Measurements from ENCODE around the gene WNT6.
A peak's percentile ranks its signal among the peaks of the same experiment; 100 is the strongest.

WNT6 gene

DNA sequence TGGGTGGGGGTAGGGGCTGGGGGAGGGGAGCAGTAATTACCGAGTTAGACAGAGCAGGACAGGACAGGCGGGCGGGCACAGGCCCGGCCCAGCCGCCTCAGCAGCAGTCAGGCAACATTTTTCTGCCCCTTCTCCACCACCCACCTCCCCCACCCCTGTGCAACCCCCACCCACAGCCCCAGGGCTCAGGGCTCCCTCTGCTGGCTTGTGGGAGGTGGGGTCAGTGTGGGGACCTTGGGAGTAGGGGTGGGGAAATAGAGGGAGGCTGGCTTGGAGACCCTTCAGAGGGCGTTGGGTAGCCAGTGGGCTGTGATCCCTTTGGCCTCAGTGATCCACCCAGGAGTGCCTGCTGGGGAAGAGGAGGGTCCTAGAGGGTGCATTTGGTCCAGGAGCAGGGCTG lies 6.4 kb downstream of the WNT6 start:
- no peak for TF ChIP-seq JUND (IDR thresholded peaks at IDR 0.05; ENCODE audit: low read depth)
- no peak for DNase-seq (ENCODE audit: low read depth in 1 of 2, low spot score in 1 of 2)
- in situ Hi-C loops (cut with HindIII; ENCODE audit: low pct_unique_long_range_greater_than_20kb, low sequenced_read_pairs), result no loop called here

GRCh38 chr2:218867900-218868299 lies 8.3 kb downstream of the WNT6 start:
- in situ Hi-C loops (cut with HindIII; ENCODE audit: low pct_unique_long_range_greater_than_20kb, low sequenced_read_pairs), result no loop called here
- no peak for TF ChIP-seq JUND (IDR thresholded peaks at IDR 0.05; ENCODE audit: low read depth)
- DNase-seq (ENCODE audit: low read depth in 1 of 2, low spot score in 1 of 2), result no peak

GRCh38 chr2:218869064-218869463 lies 9.5 kb downstream of the WNT6 start:
- DNase-seq (ENCODE audit: low read depth in 1 of 2, low spot score in 1 of 2), result no peak
- in situ Hi-C loops (cut with HindIII; ENCODE audit: low pct_unique_long_range_greater_than_20kb, low sequenced_read_pairs), result no loop called here
- TF ChIP-seq JUND (IDR thresholded peaks at IDR 0.05; ENCODE audit: low read depth), result no peak

DNA sequence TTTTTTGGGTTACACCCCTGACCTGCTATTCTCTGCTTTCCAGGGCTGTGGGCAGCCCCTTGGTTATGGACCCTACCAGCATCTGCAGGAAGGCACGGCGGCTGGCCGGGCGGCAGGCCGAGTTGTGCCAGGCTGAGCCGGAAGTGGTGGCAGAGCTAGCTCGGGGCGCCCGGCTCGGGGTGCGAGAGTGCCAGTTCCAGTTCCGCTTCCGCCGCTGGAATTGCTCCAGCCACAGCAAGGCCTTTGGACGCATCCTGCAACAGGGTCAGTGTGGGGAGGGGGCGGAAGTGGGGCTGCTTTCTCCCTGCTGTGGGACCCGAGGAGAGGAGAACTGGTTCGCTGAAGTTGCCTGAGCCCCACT lies 11.4 kb downstream of the WNT6 start:
- no peak for TF ChIP-seq JUND (IDR thresholded peaks at IDR 0.05; ENCODE audit: low read depth)
- DNase-seq (ENCODE audit: low read depth in 1 of 2, low spot score in 1 of 2), result no peak
- in situ Hi-C loops (cut with HindIII; ENCODE audit: low pct_unique_long_range_greater_than_20kb, low sequenced_read_pairs), result no loop called here

DNA sequence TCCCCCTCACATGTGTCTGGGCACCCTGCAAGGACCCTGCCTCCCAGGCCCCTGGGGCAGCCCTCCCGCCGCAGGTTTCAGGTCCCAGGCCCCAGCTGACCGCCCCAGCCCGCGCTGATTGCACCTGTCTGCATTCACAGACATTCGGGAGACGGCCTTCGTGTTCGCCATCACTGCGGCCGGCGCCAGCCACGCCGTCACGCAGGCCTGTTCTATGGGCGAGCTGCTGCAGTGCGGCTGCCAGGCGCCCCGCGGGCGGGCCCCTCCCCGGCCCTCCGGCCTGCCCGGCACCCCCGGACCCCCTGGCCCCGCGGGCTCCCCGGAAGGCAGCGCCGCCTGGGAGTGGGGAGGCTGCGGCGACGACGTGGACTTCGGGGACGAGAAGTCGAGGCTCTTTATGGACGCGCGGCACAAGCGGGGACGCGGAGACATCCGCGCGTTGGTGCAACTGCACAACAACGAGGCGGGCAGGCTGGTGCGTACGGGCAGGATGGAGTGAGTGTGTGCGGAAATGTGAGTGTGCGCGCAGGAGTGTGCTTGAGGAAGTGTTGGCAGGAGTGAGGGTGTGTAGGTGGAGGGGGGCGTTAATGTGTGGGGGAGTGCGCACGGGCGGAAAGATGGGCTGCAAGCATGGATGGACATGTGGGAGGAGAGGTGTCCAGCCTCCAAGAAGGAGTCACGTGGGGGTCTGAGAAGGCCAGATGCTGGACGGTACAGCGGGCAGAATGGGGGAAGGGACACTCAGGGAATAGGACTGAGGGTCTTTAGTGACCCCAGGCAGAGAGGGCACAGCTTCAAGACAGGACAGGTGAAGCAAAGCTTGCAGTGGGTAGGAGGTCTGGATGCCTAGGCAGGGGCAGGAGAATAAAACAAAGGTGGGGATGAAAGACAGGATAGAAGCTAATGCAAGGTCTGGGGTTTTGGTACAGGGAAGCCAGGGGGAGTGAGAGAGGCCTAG lies 12.0 kb downstream of the WNT6 start:
- DNase-seq (ENCODE audit: low read depth in 1 of 2, low spot score in 1 of 2), result no peak
- no peak for TF ChIP-seq JUND (IDR thresholded peaks at IDR 0.05; ENCODE audit: low read depth)
- in situ Hi-C loops (cut with HindIII; ENCODE audit: low pct_unique_long_range_greater_than_20kb, low sequenced_read_pairs), result no loop called here

- no peak for TF ChIP-seq JUND (IDR thresholded peaks at IDR 0.05; ENCODE audit: low read depth)
- no peak for DNase-seq (ENCODE audit: low read depth in 1 of 2, low spot score in 1 of 2)
- in situ Hi-C loops (cut with HindIII; ENCODE audit: low pct_unique_long_range_greater_than_20kb, low sequenced_read_pairs), result no loop called here
Observed at GRCh38 chr2:218872645-218873358, 13.2 kb downstream of the WNT6 start.

- no peak for TF ChIP-seq JUND (IDR thresholded peaks at IDR 0.05; ENCODE audit: low read depth)
- no peak for DNase-seq (ENCODE audit: low read depth in 1 of 2, low spot score in 1 of 2)
- in situ Hi-C loops (cut with HindIII; ENCODE audit: low pct_unique_long_range_greater_than_20kb, low sequenced_read_pairs), result no loop called here
Observed at GRCh38 chr2:218873359-218874194, 14.0 kb downstream of the WNT6 start.

DNA sequence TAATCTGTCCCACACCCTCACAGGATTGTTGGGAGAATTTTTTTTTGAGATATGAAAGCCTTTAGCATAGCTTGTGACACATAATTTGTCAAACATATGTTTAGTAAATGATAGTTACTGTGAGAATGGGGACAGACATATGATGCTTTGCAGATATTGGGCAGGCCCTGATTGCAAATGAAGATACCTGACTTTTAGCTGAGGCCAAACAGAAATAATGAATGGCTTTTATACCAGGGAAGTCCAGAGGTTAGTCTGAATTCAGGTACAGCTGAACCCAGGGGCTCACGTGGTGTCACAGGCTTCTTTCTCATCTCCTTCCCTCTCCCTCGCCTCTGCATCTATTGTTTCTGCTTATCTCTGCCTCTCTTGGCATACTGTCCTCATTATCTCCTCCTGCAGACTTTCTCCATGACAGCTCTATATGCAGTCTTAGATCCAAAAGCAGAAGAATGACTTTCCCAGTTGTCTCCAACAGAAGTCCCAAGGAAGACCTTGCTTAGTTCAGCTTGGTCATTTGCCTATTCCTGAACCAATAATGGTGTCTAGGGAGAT lies 16.2 kb downstream of the WNT6 start:
- no peak for TF ChIP-seq JUND (IDR thresholded peaks at IDR 0.05; ENCODE audit: low read depth)
- no peak for DNase-seq (ENCODE audit: low read depth in 1 of 2, low spot score in 1 of 2)
- in situ Hi-C loops (cut with HindIII; ENCODE audit: low pct_unique_long_range_greater_than_20kb, low sequenced_read_pairs), result no loop called here

- TF ChIP-seq JUND (IDR thresholded peaks at IDR 0.05; ENCODE audit: low read depth), result no peak
- DNase-seq (ENCODE audit: low read depth in 1 of 2, low spot score in 1 of 2), result peak; percentile 73 to 75
- in situ Hi-C loops (cut with HindIII; ENCODE audit: low pct_unique_long_range_greater_than_20kb, low sequenced_read_pairs), result no loop called here
Observed at GRCh38 chr2:218876562-218877219, 17.1 kb downstream of the WNT6 start.

DNA sequence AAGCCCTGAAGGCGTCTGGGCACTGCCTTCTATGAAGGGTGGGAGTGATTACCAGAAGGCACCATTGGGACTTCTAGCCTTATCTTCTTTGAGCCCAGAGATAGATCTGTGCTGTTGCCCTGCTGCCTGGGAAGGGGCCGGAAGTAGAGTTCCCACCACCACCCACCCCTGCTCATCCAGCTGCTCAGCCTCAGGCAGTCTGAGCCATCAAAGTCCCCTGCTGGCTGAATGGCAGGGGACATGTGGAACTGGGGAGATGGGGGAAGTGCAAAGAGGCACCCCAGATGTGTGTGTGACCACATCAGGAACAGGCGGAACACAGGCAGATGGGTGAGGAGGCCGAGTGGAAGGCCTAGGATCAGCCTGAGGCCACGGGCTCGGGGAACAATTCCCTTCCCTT lies 17.7 kb downstream of the WNT6 start:
- DNase-seq (ENCODE audit: low read depth in 1 of 2, low spot score in 1 of 2), result no peak
- in situ Hi-C loops (cut with HindIII; ENCODE audit: low pct_unique_long_range_greater_than_20kb, low sequenced_read_pairs), result no loop called here
- TF ChIP-seq JUND (IDR thresholded peaks at IDR 0.05; ENCODE audit: low read depth), result no peak

- DNase-seq (ENCODE audit: low read depth in 1 of 2, low spot score in 1 of 2), result no peak
- no peak for TF ChIP-seq JUND (IDR thresholded peaks at IDR 0.05; ENCODE audit: low read depth)
- in situ Hi-C loops (cut with HindIII; ENCODE audit: low pct_unique_long_range_greater_than_20kb, low sequenced_read_pairs), result no loop called here
Observed at GRCh38 chr2:218877891-218878290, 18.3 kb downstream of the WNT6 start.

GRCh38 chr2:218878486-218878885 lies 18.9 kb downstream of the WNT6 start:
- no peak for DNase-seq (ENCODE audit: low read depth in 1 of 2, low spot score in 1 of 2)
- in situ Hi-C loops (cut with HindIII; ENCODE audit: low pct_unique_long_range_greater_than_20kb, low sequenced_read_pairs), result no loop called here

More at GRCh38 chr2:218878486-218878885, 18.9 kb downstream of the WNT6 start:
- TF ChIP-seq JUND (IDR thresholded peaks at IDR 0.05; ENCODE audit: low read depth), result no peak

Data from T47D (cell line).